ENCODE data around the gene CORO7.

CORO7 gene

GRCh38 chr16:4332623-4333307 is 83.6 kb downstream of the CORO7 start:
- no peak for DNase-seq

- no peak for DNase-seq
Observed at GRCh38 chr16:4332083-4332482, 84.3 kb downstream of the CORO7 start.

DNA sequence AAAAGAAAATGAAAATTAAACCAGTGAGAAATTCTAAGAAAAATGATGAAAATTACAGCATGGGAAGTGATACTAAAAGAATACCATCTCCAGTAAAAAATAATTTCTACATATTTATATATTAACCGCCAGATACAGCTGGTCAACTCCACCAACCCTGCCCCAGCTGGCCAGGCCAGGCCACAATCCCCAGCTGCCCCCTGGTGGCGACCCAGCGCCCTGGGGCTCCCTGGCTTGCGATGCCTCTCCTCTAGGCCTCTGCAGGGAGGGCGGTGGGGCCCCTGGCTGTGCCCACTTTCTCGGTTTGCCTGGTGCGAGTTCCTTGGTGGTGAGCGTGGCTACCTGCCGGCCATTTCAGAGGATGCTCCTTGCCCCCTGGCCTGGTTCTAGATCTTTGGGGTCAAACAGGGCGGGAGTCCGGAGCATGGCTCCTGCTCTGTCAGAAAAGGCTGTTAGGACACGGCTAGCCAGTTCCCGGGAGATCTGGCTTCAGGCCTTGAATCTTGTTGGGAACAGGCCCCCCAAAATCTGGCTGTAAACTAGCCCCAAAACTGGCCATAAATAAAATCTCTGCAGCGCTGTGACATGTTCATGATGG is 86.0 kb downstream of the CORO7 start:
- DNase-seq = peak; percentile 80

DNA sequence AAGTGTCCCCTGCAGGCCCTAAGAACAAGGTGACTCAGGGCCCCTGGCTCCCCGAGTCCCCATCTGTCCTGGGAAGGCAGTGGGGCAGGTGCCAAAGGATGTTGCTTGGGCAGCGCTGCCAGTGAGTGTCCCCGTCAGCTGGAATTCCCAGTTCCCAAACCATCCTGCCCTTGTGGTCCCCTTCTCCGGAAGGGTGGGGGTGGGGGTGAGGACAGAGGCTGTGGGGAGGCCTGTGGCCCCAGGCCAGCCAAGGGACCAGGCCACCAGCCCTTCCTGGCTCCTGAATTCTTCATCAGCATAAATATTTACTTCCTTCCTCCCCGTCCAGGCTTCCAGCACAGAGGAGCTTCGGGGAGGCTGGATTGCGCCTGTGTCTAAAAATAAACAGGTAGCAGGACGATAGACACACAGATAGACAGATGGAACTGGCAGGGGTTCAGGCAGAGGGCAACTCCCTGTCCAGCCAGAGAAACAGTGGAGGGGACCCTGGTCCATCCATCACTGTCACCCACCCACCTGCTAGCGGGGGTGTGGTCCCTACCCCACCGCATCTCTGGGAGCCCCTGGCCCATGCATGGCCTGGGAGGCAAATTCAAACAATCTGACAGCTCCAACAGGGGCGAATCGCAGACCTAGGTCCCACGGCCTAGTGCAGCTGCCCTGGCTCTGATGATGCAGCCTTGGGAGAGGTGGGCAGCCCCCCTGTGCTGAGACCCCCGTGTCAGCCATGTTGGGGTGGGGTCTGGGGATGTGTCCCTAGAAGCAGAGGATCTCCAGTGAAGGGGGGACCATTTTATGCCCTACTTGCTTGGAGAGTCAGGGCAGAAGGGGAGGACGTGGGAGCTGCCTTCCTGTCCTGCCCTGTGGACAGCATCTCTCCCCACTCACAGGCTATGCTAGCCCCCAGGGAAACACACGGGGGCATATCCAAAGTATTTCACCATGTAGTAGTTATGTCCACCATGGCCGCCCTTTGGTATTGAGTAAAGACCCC is 87.3 kb downstream of the CORO7 start:
- no peak for DNase-seq

DNA sequence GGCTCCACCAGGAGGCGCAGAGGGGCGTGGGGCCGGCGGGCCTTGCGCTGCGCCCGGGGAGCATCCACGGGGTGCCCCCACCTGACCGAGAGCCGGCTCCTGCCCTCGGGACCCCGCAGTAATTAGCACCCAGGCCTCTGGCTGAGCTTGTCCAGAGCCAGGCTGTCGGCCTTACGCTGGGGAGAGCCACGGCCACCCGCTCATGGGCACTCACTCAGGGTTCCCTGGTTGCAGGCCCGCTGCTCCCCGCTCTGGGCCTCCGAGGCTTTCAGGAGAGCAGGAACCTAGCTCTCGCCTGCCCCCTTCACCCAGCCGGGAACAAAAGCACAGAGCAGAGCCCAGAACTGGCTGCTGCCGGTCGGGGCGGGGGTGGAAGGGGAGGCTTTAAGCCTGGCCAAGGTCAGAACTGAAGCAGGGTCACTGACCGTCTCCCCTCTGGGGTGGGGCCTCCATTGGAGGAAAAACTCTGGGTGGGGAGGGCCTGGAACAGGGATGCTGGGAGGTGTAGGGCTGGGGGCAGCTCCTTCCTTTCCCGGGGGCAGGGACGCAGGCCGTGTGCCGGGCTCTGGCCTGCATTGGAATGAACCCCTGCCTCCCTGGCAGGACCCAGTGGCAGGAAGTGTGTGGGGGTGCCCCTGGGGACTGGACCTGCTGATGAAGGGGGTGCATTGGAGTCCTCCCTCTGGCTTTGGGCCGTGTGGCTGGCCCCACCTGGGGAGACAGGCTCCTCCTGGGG is 88.2 kb downstream of the CORO7 start:
- peak; percentile 93 for DNase-seq

GRCh38 chr16:4327386-4328045 is 88.9 kb downstream of the CORO7 start:
- no peak for DNase-seq

- no peak for DNase-seq
Observed at GRCh38 chr16:4325253-4325758, 91.1 kb downstream of the CORO7 start.

DNA sequence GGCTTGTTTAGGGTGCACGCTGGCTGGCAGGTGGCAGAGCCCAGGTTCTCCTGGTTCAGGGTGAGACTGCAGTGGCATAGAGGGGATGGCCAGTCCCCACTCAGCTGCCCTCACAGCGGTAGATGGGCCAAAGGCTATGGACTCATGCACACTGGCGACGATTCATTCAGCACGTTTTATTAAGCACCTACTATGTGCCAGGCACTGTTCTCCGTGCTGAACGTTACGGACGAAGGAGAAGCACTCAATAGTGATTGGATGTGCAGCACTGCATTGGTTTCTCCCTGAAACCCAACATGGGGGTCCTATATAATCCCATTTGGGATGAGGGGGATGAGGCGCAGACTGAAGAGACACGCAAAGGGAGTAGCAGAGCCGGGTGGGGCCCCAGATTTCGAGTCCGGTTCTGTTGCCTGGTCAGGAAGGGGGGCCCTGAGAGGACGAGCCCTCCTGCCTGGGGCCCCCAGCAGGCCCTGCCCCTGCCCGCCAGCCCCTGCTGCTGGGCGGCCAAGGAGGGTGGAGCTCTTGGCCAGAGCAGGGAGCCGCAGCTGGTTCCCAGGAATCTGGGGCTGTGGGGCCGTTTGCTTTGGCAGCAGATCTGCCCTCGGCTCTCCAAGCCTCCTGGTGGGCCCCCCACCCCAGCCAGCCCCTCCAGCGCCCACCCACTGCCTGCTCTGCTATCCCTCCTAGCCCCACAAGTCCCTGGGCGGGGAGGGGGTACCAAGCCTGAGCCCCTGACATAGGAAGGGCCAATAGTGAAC is 91.7 kb downstream of the CORO7 start:
- no peak for DNase-seq

DNA sequence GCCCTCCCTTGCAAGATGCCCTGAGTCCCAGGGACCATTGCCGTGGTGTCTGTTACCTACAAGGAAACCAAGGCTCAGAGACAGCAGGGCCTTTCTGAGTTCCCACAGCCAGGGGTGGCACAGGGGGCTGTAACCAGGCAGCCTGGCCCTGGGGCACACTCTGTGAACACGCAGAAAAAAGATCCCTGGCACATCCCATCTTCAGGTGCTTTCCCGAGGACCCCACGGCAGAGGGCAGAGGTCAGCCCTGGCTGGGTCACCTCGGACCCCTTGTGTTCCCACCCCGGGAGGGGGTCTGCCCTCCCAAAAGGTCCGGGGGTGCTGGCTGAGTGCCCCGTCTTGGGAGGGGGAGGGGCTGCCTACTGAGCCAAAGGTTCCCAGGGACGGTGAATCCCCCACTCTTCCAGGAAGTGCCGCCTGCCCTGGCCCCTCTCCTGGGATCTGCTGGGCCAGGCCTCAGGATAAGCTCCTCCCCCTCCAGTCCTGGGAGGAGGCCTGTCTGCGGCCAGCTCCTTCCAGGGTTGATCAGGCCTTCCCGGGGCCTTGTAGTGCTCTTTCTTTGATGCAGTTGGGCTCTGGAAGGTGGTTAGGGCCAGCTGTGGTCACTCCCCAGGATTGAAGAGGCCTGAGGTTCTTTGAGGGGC is 92.4 kb downstream of the CORO7 start:
- peak; percentile 76 for DNase-seq

DNA sequence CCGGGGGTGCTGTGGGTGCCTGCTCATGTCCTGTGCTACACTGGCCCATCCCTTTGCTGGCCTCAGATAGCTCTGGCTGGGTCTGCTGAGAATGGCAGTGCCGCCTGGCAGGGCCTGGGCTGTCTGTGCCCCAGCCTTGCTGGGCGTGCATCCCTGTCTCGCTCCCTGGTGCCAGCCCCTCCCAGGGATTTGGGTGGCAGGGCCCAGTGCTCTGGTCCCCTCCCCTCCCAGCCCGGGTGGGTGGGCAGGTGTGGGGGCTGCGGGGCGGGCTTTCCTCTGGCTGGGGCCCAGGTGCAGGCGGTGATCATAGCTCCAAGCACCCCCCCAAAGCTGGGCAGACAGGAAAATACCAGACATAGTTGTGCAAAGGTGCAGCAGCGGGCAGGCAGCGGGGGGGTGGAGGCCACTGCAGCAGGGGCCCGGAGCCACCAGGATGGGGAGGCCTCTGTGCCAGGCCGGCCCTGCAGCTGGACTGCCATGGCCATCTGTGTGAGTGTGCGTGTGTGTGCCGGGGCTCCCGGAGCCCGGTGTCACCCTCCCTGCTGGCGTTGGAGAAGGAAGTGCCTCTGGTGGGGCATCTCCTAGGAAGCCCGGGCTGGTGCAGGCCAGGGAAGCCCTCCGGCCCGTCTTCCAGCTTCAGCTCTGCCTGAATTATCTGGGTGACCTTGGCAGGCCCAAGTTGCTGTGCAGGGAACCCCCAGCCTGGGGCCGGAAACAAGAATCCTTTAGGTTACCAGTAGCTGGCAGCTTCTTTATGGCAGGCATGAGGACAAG is 93.1 kb downstream of the CORO7 start:
- DNase-seq = no peak

GRCh38 chr16:4322121-4323052 is 94.0 kb downstream of the CORO7 start:
- DNase-seq = no peak

DNA sequence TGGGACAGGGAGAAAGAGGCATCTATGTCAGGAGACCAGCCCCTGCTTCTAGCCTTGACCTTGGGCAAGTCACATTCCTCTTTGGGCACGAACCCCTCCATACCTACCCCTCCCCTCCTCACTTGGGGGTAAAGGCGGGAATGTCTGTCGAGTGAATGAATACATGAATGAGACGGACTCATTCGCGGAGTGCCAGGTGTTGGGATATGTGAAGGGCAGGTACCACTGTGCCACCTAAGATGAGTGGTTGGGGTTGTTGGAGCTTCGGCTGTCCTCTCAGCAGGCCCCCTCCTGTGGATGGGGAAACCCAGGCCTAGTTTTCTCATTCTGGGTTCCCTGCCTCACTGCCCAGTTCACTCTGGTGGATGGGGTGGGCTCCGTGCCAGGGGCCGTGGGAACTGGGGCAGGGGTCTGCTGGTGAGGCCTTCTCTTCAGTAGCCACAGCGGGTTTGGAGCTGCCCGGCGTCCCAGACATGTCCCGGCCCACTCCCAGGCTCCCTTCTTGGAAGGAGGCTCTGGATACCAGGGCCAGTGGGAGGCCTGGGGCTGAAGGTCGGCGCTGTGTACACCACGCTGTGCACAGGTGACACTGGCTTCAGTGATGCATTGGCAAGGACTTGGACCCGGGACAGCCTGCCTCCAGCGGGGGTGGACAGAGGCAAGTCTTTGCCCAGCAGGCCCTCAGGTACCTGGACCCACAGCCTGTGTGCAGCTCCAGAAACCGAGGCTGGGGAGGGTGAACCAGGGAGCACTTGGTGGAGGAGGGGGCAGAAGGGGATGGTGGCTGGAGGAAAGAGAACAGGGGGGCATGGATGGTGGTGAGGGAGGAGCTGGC is 94.9 kb downstream of the CORO7 start:
- DNase-seq = no peak

DNA sequence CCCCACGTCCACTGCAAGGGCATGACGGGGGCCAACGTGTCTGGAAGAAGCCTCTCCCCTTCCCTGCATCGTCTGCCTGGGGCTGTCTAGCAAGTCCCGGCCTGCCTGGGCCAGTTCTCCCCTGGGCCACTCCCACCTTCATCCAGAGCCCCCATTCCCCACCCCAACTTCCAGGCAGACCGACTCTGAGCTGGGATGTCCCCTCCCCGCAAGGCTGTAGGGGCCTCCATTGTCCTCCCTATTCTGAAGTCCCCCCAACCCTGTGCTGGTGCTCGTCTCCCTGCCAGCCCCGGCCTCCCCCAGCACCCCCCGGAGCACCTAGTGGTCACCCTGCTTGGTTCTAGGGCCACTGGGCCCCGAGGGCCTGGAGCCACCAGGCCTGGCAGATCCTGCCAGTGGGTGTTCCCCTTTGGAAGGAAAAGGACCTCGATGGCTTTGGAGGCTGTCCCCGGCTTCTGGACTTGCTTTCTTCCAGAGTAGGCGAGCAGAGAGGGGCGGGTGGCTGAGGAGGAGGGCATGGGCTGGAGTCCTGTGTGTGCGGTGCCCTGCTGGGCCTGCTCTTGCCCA is 95.7 kb downstream of the CORO7 start:
- DNase-seq = no peak

GRCh38 chr16:4319454-4320421 is 96.7 kb downstream of the CORO7 start:
- DNase-seq = no peak

DNA sequence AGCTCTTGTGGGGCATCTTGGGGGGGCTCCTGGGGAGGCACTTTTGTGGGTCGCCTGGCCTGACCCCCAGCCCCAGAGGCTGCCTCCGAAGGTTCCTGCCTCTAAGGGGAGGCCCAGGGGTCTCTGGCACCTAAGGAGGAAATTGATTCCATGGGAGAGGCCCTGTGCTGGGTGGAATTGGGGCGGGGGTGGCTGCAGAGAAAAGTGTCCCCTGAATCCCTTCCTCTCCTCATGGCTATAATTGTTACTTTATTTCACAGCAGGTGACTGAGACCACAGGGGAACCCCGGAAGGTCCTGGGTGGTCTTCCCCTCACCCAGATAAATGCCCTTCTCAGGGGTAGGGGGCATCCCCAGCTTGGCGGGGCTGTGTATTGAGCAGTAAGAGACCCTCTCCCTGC is 97.4 kb downstream of the CORO7 start:
- no peak for DNase-seq

- DNase-seq = no peak
Observed at GRCh38 chr16:4318451-4318910, 97.9 kb downstream of the CORO7 start.

All from eye (tissue), 1 donor.